ENCODE data around the gene RARA. TPM values are rescaled to one million over a fixed set of nuclear protein-coding genes. Genes with fewer than 3 reads are reported as not detected.

The RARA gene
- total and polyA plus RNA-seq, 2 experiments from 2014 or later, result 7.4 to 15.9 TPM

GRCh38 chr17:40321961-40322357, 13.0 kb downstream of the RARA start:
- H3K36me3 ChIP-seq (ENCODE audit: insufficient read depth), result no peaks in the 10 kb centered on the region
- Mint-ChIP-seq H3K4me1 (peaks cover 82% of the 10 kb centered on the region), H3K9me3 (no peaks in the 10 kb centered on the region), H3K4me3 (no peak overlapping the region), H3K27ac (no peak overlapping the region), H3K27me3 (ENCODE audit: insufficient read depth, low read depth, poor library complexity) (peaks cover 34% of the 10 kb centered on the region), H3K36me3 (ENCODE audit: low read depth) (no peaks in the 10 kb centered on the region)
- H3K27me3 ChIP-seq (ENCODE audit: insufficient read depth), result peaks cover 14% of the 10 kb centered on the region
- H3K4me1 ChIP-seq (ENCODE audit: insufficient read depth), result peaks cover 12% of the 10 kb centered on the region; the same call in 1 of the 2 replicates
- no peak overlapping the region for H3K4me3 ChIP-seq
- peaks cover 21% of the 10 kb centered on the region for H4K20me1 ChIP-seq (replicated peaks; ENCODE audit: insufficient read depth)
- H3K27ac ChIP-seq (ENCODE audit: low read depth), result no peak overlapping the region
- no peak overlapping the region; the same call in 1 of the 2 replicates for H3K4me2 ChIP-seq
- peaks cover 26% of the 10 kb centered on the region for H3K79me2 ChIP-seq (replicated peaks; ENCODE audit: insufficient read depth)
- ATAC-seq (no peak), DNase-seq (ENCODE audit: low spot score) (no peak)
- TF ChIP-seq NANOG (IDR thresholded peaks at IDR 0.05; ENCODE audit: borderline replicate concordance), result no peak
- TF ChIP-seq STAT1 (IDR thresholded peaks at IDR 0.05; ENCODE audit: unreplicated experiment), result no peak
- no peak for TF ChIP-seq CREB1 (CRISPR knock-in tag; IDR thresholded peaks at IDR 0.05; ENCODE audit: low read depth)
- no peak for TF ChIP-seq REST (IDR thresholded peaks at IDR 0.05; ENCODE audit: unreplicated experiment)
- no peak for TF ChIP-seq ZNF462 (CRISPR knock-in tag; IDR thresholded peaks at IDR 0.05)
- TF ChIP-seq ZNF114 (CRISPR knock-in tag; IDR thresholded peaks at IDR 0.05), result no peak
- TF ChIP-seq ZNF331 (CRISPR knock-in tag; IDR thresholded peaks at IDR 0.05; ENCODE audit: low read depth), result no peak
- no peak for TF ChIP-seq EZH2 (IDR thresholded peaks at IDR 0.05; ENCODE audit: low read depth, unreplicated experiment)
- H3K9me2 ChIP-seq (ENCODE audit: insufficient read depth), result no peaks in the 10 kb centered on the region
- peaks cover 6% of the 10 kb centered on the region; the same call in 1 of the 2 replicates for H3F3A ChIP-seq (replicated peaks; ENCODE audit: low read depth)
- H2AFZ ChIP-seq, result no peak overlapping the region
